ENCODE results near the gene TMEM100. TPM values are rescaled to one million over a fixed set of nuclear protein-coding genes. Genes with fewer than 3 reads are reported as not detected.

Gene TMEM100
- total RNA-seq, 1 donor from 2014 or later = 1.2 TPM

- DNase-seq (ENCODE audit: low spot score) = no peak
These were observed 22.6 kb upstream of the TMEM100 start for GRCh38 chr17:55745258-55745657.

- DNase-seq (ENCODE audit: low spot score) = no peak
These were observed 20.5 kb upstream of the TMEM100 start for GRCh38 chr17:55743103-55743679.

DNA sequence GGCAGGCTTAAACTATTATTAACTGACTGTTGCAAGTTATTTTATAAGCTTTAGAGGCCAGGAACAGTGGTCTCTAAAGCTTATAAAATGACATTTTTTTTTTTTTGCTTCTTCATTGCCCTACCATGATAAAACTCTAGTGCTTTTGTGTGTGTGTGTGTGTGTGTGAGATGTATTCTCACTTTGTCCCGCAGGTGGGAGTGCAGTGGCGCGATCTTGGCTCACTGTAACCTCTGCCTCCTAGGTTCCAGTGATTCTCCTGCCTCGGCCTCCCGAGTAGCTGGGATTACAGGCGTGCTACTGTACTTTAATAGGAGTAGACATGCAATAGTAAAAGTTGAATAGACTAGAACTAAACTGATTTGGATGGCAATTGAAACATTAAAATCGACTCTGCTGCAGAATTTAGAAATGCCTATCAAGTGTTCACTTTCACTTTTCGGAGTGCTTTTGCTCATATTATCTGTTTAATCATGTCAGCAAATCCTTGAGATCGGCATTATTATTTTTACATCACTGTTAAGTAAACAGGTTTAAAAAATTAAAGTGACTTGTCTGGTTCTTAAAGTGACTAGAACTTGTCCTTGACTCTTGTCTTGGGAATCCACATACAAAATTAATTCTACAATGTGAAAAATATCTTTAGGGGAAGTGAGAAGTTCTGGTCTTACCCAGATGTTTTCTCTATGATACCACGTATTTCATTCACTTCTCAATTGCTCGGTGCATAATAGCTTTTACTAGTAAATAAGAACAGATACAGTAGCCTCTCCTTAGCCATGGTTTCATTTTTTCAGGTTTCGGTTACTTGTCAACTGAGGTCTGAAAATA is 19.8 kb upstream of the TMEM100 start:
- DNase-seq (ENCODE audit: low spot score) = no peak

DNA sequence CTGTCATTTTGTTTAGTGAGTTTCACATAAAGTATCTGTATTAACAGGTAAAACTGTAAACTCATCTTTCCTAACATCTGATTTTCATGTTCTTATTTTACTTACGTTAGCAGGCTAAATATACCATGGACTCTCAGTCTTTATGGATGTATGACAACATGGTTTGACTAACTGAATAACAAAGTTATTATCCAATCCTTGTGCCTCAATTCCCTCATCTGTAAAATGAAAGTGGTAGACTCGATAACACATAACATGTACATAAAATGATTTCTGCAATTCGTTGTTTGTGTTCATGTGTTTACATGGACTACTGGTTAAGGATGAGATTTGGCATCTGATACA is 18.7 kb upstream of the TMEM100 start:
- DNase-seq (ENCODE audit: low spot score) = no peak

DNA sequence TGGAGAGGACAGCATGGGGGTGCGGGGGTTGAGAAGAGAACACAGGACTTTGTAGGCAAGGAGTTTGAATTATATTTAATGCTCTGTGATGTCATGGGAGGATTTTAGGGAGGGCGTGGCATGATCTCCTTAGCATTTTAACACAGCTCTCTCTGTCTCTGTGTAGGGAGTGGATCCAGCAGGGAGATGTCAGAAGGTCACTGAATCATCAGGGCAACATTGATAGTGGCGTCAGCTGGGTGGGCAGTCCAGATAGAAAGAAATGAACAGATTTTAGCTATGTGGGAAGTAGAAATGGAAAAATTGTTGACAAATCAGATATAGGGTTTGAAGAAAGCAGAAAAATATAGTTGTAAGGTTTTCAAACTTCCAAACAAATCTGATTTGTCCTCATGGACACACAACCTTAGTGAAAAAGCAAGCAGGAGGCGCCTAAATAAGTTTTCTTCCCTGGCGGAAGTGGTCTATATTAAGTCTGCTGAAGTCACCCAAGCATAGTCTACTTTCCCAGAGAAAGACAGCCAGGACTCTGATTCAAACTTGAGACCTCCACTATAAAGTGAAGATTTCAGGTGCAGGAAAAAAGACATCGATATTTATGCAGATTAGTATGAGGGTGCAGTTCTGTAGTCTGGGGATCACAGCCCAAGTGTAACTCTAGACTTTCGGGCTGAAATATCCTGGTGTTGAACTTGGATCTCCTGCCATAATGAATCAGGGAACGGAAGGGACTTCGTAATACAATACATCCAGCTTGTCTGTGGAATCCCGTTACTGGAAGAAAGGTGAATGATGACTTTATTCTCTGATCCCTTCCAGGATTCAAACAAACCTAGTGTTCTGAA is 18.1 kb upstream of the TMEM100 start:
- DNase-seq (ENCODE audit: low spot score) = no peak

DNA sequence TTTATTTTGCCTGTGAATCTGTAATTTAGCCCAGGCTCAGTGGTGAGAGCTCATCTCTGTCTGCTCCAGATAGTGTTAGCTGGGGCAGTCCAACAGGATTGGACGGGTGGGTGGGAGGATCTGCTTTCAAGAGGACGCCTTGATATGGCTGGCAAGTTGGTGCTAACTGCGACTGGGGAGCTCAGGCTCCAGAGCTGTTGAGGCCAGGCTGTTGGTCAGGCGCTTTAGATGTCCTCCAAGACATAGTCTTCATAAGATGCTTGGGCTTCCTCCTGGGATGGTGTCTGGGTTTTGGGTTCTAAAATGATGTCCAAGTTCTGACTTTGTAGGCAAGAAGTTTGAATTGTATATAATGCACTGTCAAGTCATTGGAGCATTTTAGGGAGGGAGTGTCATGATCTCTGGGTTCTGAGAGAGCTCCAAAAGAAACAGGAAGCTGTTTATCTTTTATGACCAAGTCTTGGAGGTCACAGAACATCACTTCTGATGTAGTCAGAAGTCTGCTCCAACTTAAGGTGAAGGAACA is 15.4 kb upstream of the TMEM100 start:
- no peak for DNase-seq (ENCODE audit: low spot score)

GRCh38 chr17:55735731-55736405 is 13.2 kb upstream of the TMEM100 start:
- peak; percentile 54 for DNase-seq (ENCODE audit: low spot score)

DNA sequence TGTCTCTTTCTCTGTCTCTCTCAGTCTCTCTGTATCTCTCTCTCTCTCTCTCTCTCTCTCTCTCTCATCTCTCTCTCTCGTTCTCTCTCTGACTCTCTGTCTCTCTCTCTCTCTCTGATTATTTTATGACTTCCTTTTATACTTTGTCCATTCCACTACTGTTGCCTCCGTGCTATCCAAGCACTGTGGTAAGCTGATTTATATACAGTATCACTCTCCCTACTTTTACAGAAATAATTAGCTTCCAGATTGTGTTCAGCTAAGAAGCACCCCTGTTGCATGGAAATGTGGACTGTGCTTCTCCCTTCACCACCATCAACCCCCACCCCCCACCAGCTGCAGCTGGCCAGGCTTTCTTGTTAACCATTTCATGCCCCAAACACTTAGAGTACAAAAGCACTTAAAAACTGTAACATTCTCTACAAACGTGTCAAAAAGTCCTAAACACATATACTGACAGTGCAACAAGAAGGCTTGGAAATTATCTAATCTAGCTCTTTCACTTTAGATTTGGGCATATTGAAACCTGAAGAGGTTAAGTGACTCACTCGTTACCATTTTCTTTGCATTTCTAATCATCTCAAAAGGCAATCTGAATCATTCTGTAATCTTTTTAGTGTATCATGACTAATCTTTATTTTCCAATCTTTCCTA is 11.6 kb upstream of the TMEM100 start:
- DNase-seq (ENCODE audit: low spot score) = no peak

GRCh38 chr17:55731586-55732250 is 9.1 kb upstream of the TMEM100 start:
- DNase-seq (ENCODE audit: low spot score) = peak; percentile 87

DNA sequence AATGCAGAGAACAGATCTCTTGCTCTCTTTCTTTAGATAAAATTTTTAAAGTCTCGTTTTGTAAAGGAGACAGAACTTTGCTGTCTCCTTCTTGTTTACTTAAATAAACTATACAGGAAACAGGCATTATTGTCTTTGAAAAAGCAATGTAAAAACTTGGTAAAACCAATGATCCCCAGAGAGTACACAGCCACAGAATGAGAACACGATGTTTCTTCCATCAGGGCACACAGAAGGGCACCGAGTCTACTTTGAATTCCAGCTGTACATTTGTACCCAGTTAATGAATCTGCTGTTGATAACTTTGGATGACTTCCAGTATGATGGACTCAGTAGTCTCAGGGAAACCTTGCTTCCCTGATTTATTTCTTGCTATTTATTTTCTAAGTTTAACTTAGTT is 8.1 kb upstream of the TMEM100 start:
- no peak for DNase-seq (ENCODE audit: low spot score)

DNA sequence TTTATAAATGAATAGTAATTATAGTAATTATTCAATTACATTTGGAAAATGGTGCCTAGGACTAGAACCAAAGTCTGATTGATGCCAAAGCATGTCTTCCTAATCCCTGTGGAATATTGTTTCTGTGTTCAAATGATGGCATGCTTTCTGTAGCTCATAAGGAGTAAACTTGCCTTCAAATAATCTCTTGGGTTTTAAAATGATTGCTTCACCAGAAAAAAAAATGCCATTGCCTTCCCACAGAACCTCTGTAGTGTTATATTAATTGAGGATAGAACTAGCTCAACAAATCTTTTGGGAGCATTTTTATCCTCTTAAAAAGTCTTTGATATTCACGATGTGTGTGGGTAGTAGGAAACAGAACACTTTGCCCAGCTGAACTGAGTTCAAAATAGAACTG is 7.7 kb upstream of the TMEM100 start:
- peak; percentile 43 for DNase-seq (ENCODE audit: low spot score)

DNA sequence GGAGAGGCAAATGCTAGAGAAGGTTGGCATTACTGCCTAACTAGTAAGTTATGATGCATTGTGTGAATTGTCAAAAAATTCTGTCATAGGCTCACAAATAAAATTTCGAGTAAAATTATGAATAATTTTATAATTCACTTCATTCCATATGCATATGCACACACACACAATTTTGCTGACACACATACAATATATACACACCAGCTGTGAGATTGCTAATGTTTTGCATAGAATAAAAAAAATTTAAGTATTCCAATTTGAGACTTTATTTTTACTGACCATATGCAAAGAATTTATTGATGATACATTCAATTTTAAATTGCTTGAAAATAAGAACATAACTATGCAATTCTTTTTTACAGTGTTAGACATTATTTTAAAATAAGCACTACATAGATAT is 6.8 kb upstream of the TMEM100 start:
- DNase-seq (ENCODE audit: low spot score) = no peak

DNA sequence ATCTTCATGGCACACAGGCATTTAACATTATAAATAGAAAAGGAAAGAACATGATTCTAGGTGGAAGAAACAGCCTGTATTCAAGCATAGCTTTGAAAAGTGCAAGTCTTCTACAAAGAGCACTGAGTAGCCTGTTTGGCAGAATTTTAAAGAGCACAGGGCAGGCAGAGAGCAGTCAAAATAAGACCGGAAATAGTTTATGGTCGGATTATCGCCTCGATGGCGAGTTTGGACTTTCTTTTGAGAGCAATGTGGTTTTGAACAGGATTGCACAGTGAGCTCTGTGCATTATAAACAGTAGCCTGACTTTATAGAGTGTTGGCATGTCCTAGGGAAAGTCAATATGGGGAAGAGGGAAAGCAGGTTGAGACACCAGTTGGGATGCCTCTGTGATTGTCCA is 6.2 kb upstream of the TMEM100 start:
- DNase-seq (ENCODE audit: low spot score) = peak; percentile 43

- DNase-seq (ENCODE audit: low spot score) = no peak
These were observed 5.7 kb upstream of the TMEM100 start for GRCh38 chr17:55728361-55728760.

DNA sequence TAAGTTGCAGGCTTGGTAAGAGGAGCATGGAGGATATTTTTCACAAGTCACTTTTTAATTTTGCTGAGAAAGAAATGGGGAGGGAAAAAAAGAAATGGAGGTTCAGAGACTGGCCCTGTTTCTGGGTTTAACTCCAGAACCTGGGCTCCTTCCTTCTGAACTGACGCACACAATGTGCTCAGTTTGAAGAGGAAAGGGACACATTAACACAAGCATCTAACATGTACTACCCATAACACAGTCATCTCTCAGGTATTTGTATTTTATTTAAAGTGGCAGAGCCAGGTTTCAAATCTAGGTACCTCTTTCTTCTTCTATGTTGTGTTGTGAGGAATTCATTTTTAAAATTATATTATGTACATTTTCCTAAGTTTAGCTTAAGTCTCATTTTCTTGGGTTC is 5.3 kb upstream of the TMEM100 start:
- no peak for DNase-seq (ENCODE audit: low spot score)

DNA sequence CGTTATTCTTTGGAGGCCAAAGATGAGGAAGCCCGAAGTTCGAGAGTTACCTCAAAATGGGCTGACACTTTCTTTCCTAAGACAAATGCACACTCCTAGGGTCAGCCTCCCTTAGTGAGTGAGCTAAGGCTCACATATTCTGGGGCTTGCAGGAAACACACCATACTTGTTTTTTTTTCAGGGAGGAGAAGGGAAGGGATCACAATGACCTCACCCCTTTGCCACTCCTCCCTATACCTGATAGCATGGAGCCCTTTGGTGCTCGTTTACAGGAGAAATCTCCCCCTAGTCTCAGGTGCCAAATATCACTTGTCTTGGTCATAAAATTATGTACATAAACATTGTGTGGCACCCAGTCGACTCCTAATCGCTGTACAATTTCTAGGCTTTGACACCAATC is 4.6 kb upstream of the TMEM100 start:
- DNase-seq (ENCODE audit: low spot score) = no peak

GRCh38 chr17:55726440-55726839 is 3.8 kb upstream of the TMEM100 start:
- peak; percentile 92 for DNase-seq (ENCODE audit: low spot score)

- DNase-seq (ENCODE audit: low spot score) = no peak
These were observed 804 bp upstream of the TMEM100 start for GRCh38 chr17:55723488-55723848.

DNA sequence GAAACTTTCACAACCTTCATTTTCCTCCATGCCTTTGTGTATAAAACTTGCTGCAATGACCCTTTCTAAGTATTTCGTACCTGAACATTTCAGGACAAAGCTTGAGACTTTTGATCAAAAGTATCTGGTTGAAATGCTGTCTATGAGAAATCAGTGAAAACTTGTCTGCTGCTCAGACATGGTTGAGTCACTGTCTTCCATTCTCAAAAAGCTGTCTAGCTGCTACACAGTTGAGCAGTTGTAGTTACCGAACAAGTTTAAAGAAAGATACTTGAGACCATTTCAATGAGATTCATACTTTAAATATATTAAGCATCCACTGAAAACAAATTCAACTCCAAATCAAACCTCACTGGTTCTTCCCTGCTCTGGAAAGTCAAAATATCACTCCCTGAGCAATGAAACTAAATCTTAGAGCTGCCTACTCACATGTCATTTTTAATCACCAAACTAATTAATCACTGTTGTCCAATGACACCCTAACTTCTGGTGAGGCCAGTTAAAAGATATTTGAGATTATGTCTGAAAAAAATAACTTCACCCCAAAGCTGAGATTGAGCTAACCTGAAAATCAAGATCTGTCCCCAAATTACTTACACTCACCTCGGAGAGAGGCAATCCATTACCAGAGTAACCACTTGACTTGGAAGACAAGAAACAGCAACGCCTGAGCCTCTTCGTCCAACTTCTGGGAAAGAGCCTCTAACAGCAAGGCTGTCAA is 488 bp downstream of the TMEM100 start:
- peak; percentile 47 for DNase-seq (ENCODE audit: low spot score)

Measured in umbilical cord (tissue), 2 donors.